HEK293 (cell line): ENCODE measurements around the gene STOML3.

Experiments
- INSM2 ChIP-seq: fragments of 450-650 bp; formaldehyde crosslinking; IDR thresholded peaks from 2 replicates; pipeline ENCODE4 v1.5.1; 2016; ENCODE audit warnings: missing biosample characterization, missing genetic modification characterization
- PRDM4 ChIP-seq: fragments of 450-650 bp; formaldehyde crosslinking; IDR thresholded peaks from 2 replicates; pipeline ENCODE4 v1.5.1; 2017; ENCODE audit warnings: missing biosample characterization, missing genetic modification characterization
- SCRT2 ChIP-seq: fragments of 450-650 bp; formaldehyde crosslinking; IDR thresholded peaks from 2 replicates; pipeline ENCODE4 v1.5.1; 2016; ENCODE audit warnings: missing biosample characterization, missing genetic modification characterization
- SETDB1 ChIP-seq: IDR thresholded peaks from one replicate; pipeline ENCODE4 v1.6.1; 2017; ENCODE audit warnings: mild to moderate bottlenecking, low read length, moderate library complexity, mixed read lengths; ENCODE audit not compliant: insufficient read length
- TCF7L2 ChIP-seq: IDR thresholded peaks from 2 replicates; pipeline ENCODE4 v1.6.1; 2011; ENCODE audit warnings: low read depth, mild to moderate bottlenecking, inconsistent platforms, low read length, moderate library complexity, borderline replicate concordance
- ZBTB20 ChIP-seq: fragments of 450-650 bp; formaldehyde crosslinking; IDR thresholded peaks from 2 replicates; pipeline ENCODE4 v1.5.1; 2016; ENCODE audit warnings: missing biosample characterization, missing genetic modification characterization
- ZBTB44 ChIP-seq: fragments of 450-650 bp; IDR thresholded peaks from 2 replicates; pipeline ENCODE4 v1.5.1; 2018; ENCODE audit warnings: missing biosample characterization, mild to moderate bottlenecking, missing genetic modification characterization
- ZFP41 ChIP-seq: fragments of 450-650 bp; formaldehyde crosslinking; IDR thresholded peaks from 2 replicates; pipeline ENCODE4 v1.5.1; 2016; ENCODE audit warnings: missing biosample characterization, missing genetic modification characterization, borderline replicate concordance
- ZNF133 ChIP-seq: fragments of 450-650 bp; formaldehyde crosslinking; IDR thresholded peaks from 2 replicates; pipeline ENCODE4 v1.5.1; 2016; ENCODE audit warnings: missing biosample characterization, missing genetic modification characterization
- ZNF138 ChIP-seq: fragments of 450-650 bp; formaldehyde crosslinking; IDR thresholded peaks from 2 replicates; pipeline ENCODE4 v1.5.1; 2016; ENCODE audit warnings: missing biosample characterization, missing genetic modification characterization, borderline replicate concordance
- ZNF184 ChIP-seq: fragments of 450-650 bp; IDR thresholded peaks from 2 replicates; pipeline ENCODE4 v1.5.1; 2018; ENCODE audit warnings: missing biosample characterization, mild to moderate bottlenecking, missing genetic modification characterization
- ZNF202 ChIP-seq: fragments of 450-650 bp; formaldehyde crosslinking; IDR thresholded peaks from 2 replicates; pipeline ENCODE4 v1.5.1; 2016; ENCODE audit warnings: missing biosample characterization, missing genetic modification characterization, borderline replicate concordance
- ZNF239 ChIP-seq: fragments of 450-650 bp; formaldehyde crosslinking; IDR thresholded peaks from 2 replicates; pipeline ENCODE4 v1.5.1; 2016; ENCODE audit warnings: missing biosample characterization, missing genetic modification characterization
- ZNF266 ChIP-seq: fragments of 450-650 bp; formaldehyde crosslinking; IDR thresholded peaks from 2 replicates; pipeline ENCODE4 v1.5.1; 2016; ENCODE audit warnings: missing biosample characterization, missing genetic modification characterization, low read depth
- ZNF311 ChIP-seq: fragments of 450-650 bp; formaldehyde crosslinking; IDR thresholded peaks from 2 replicates; pipeline ENCODE4 v1.5.1; 2017; ENCODE audit warnings: missing biosample characterization, missing genetic modification characterization, borderline replicate concordance
- ZNF521 ChIP-seq: fragments of 450-650 bp; formaldehyde crosslinking; IDR thresholded peaks from 2 replicates; pipeline ENCODE4 v1.5.1; 2017; ENCODE audit warnings: missing biosample characterization, mild to moderate bottlenecking, missing genetic modification characterization
- ZNF529 ChIP-seq: fragments of 450-650 bp; formaldehyde crosslinking; IDR thresholded peaks from 2 replicates; pipeline ENCODE4 v1.5.1; 2017; ENCODE audit warnings: missing genetic modification characterization, missing biosample characterization; ENCODE audit not compliant: insufficient replicate concordance
- ZNF555 ChIP-seq: fragments of 450-650 bp; formaldehyde crosslinking; conservative IDR thresholded peaks from 2 replicates; pipeline ENCODE4 v1.5.1; 2017; ENCODE audit warnings: missing biosample characterization, mild to moderate bottlenecking, missing genetic modification characterization, inconsistent platforms
- ZNF561 ChIP-seq: fragments of 450-650 bp; IDR thresholded peaks from 2 replicates; pipeline ENCODE4 v1.5.1; 2018; ENCODE audit warnings: missing biosample characterization, missing genetic modification characterization, borderline replicate concordance
- ZNF600 ChIP-seq: fragments of 450-650 bp; formaldehyde crosslinking; IDR thresholded peaks from 2 replicates; pipeline ENCODE4 v1.5.1; 2016; ENCODE audit warnings: missing biosample characterization, missing genetic modification characterization
- ZNF624 ChIP-seq: fragments of 450-650 bp; formaldehyde crosslinking; IDR thresholded peaks from 2 replicates; pipeline ENCODE4 v1.5.1; 2017; ENCODE audit warnings: missing biosample characterization, missing genetic modification characterization
- ZNF660 ChIP-seq: fragments of 450-650 bp; IDR thresholded peaks from 2 replicates; pipeline ENCODE4 v1.5.1; 2018; ENCODE audit warnings: missing biosample characterization, mild to moderate bottlenecking, missing genetic modification characterization
- ZNF664 ChIP-seq: fragments of 450-650 bp; formaldehyde crosslinking; IDR thresholded peaks from 2 replicates; pipeline ENCODE4 v1.5.1; 2016; ENCODE audit warnings: missing biosample characterization, missing genetic modification characterization
- ZNF670 ChIP-seq: fragments of 450-650 bp; formaldehyde crosslinking; IDR thresholded peaks from 2 replicates; pipeline ENCODE4 v1.5.1; 2016; ENCODE audit warnings: missing biosample characterization, missing genetic modification characterization, low read depth
- ZNF677 ChIP-seq: fragments of 450-650 bp; IDR thresholded peaks from 2 replicates; pipeline ENCODE4 v1.5.0; 2018; ENCODE audit warnings: missing biosample characterization, mild to moderate bottlenecking, missing genetic modification characterization, moderate library complexity
- ZNF707 ChIP-seq: fragments of 450-650 bp; formaldehyde crosslinking; IDR thresholded peaks from 2 replicates; pipeline ENCODE4 v1.5.1; 2016; ENCODE audit warnings: missing biosample characterization, missing genetic modification characterization
- ZNF785 ChIP-seq: fragments of 450-650 bp; formaldehyde crosslinking; IDR thresholded peaks from 2 replicates; pipeline ENCODE4 v1.5.1; 2016; ENCODE audit warnings: missing biosample characterization, missing genetic modification characterization
- TF ChIP-seq, protein P1 (sequence below): fragments of 450-650 bp; formaldehyde crosslinking; IDR thresholded peaks from 2 replicates; pipeline ENCODE4 v1.5.1; 2016; ENCODE audit warnings: missing biosample characterization, missing genetic modification characterization
- TF ChIP-seq, protein P2 (sequence below): fragments of 450-650 bp; IDR thresholded peaks from 2 replicates; pipeline ENCODE4 v1.5.1; 2018; ENCODE audit warnings: missing biosample characterization, missing genetic modification characterization
- TF ChIP-seq, protein P3 (sequence below): fragments of 450-650 bp; formaldehyde crosslinking; IDR thresholded peaks from 2 replicates; pipeline ENCODE4 v1.5.1; 2017; ENCODE audit warnings: missing biosample characterization, missing genetic modification characterization

Gene STOML3

GRCh38 chr13:39037880-39038568 lies 47.4 kb upstream of the STOML3 start, which contains the start of the genes NHLRC3 and PROSER1 (continued):
- TF ChIP-seq ZBTB20 (tag by site-specific recombination) (peak; percentile 50; the same call in 1 of the 2 replicates), ZNF561 (tag by site-specific recombination) (no peak; the same call in 1 of the 2 replicates), ZNF529 (tag by site-specific recombination) (no peak), PRDM4 (tag by site-specific recombination) (no peak), TCF7L2 (no peak), ZNF138 (no peak), ZNF660 (tag by site-specific recombination) (peak; percentile 98), ZNF266 (tag by site-specific recombination) (no peak), ZNF707 (tag by site-specific recombination) (no peak), ZNF184 (tag by site-specific recombination) (peak; percentile 41; the same call in 1 of the 2 replicates), SCRT2 (tag by site-specific recombination) (no peak), ZNF677 (tag by site-specific recombination) (no peak), ZNF202 (tag by site-specific recombination) (no peak), ZNF133 (tag by site-specific recombination) (no peak), ZFP41 (tag by site-specific recombination) (no peak), INSM2 (tag by site-specific recombination) (peak; percentile 11; the same call in 1 of the 2 replicates), ZNF664 (tag by site-specific recombination) (peak; percentile 56; the same call in 1 of the 2 replicates), ZNF785 (tag by site-specific recombination) (no peak), ZBTB44 (tag by site-specific recombination) (no peak), ZNF555 (tag by site-specific recombination) (no peak), ZNF521 (tag by site-specific recombination) (no peak), SETDB1 (no peak), ZNF600 (peak; percentile 65), ZNF311 (no peak), ZNF670 (tag by site-specific recombination) (no peak), ZNF624 (tag by site-specific recombination) (no peak), ZNF239 (tag by site-specific recombination) (no peak)
- TF ChIP-seq, protein P1, sequence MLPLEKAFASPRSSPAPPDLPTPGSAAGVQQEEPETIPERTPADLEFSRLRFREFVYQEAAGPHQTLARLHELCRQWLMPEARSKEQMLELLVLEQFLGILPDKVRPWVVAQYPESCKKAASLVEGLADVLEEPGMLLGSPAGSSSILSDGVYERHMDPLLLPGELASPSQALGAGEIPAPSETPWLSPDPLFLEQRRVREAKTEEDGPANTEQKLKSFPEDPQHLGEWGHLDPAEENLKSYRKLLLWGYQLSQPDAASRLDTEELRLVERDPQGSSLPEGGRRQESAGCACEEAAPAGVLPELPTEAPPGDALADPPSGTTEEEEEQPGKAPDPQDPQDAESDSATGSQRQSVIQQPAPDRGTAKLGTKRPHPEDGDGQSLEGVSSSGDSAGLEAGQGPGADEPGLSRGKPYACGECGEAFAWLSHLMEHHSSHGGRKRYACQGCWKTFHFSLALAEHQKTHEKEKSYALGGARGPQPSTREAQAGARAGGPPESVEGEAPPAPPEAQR (tag by site-specific recombination): no peak
- TF ChIP-seq, protein P2, sequence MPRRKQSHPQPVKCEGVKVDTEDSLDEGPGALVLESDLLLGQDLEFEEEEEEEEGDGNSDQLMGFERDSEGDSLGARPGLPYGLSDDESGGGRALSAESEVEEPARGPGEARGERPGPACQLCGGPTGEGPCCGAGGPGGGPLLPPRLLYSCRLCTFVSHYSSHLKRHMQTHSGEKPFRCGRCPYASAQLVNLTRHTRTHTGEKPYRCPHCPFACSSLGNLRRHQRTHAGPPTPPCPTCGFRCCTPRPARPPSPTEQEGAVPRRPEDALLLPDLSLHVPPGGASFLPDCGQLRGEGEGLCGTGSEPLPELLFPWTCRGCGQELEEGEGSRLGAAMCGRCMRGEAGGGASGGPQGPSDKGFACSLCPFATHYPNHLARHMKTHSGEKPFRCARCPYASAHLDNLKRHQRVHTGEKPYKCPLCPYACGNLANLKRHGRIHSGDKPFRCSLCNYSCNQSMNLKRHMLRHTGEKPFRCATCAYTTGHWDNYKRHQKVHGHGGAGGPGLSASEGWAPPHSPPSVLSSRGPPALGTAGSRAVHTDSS (tag by site-specific recombination): no peak
- TF ChIP-seq, protein P3, sequence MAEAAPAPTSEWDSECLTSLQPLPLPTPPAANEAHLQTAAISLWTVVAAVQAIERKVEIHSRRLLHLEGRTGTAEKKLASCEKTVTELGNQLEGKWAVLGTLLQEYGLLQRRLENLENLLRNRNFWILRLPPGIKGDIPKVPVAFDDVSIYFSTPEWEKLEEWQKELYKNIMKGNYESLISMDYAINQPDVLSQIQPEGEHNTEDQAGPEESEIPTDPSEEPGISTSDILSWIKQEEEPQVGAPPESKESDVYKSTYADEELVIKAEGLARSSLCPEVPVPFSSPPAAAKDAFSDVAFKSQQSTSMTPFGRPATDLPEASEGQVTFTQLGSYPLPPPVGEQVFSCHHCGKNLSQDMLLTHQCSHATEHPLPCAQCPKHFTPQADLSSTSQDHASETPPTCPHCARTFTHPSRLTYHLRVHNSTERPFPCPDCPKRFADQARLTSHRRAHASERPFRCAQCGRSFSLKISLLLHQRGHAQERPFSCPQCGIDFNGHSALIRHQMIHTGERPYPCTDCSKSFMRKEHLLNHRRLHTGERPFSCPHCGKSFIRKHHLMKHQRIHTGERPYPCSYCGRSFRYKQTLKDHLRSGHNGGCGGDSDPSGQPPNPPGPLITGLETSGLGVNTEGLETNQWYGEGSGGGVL (tag by site-specific recombination): no peak
